Memory B cell (primary cell): ENCODE data around the gene GALE.
A peak's percentile ranks its signal among the peaks of the same experiment; 100 is the strongest.
"Not testable (repeated sequence)": the region's sequence is repeated elsewhere in the genome, so short reads cannot be mapped to it uniquely, and the experiment has no call there.

ENCODE experiments used
- ATAC-seq: fragments of 150-1000 bp; cut with Tn5 transposase; 2 replicates; pipeline ENCODE4 v1.10.0; 2021; ENCODE audit warnings: low read depth, mild to moderate bottlenecking, moderate library complexity
- DNase-seq, 2 donors: peaks; one replicate each; pipeline ENCODE4 v3.0.0; 2022; ENCODE audit warnings: low spot score in 2 of 2
- H3K27ac Mint-ChIP-seq: one replicate; pipeline ENCODE4 v1.8.0; 2022; ENCODE audit warnings: mild to moderate bottlenecking, moderate library complexity, mixed read lengths
- H3K27me3 Mint-ChIP-seq: one replicate; pipeline ENCODE4 v1.8.0; 2022; ENCODE audit warnings: mixed read lengths
- H3K36me3 Mint-ChIP-seq: one replicate; pipeline ENCODE4 v1.8.0; 2022; ENCODE audit warnings: mild to moderate bottlenecking, mixed read lengths
- H3K4me1 Mint-ChIP-seq: one replicate; pipeline ENCODE4 v1.8.0; 2022; ENCODE audit warnings: mixed read lengths
- H3K4me3 Mint-ChIP-seq: one replicate; pipeline ENCODE4 v1.8.0; 2022; ENCODE audit warnings: mild to moderate bottlenecking, moderate library complexity, mixed read lengths
- H3K9me3 Mint-ChIP-seq: one replicate; pipeline ENCODE4 v1.8.0; 2022; ENCODE audit warnings: mixed read lengths

GALE gene

DNA sequence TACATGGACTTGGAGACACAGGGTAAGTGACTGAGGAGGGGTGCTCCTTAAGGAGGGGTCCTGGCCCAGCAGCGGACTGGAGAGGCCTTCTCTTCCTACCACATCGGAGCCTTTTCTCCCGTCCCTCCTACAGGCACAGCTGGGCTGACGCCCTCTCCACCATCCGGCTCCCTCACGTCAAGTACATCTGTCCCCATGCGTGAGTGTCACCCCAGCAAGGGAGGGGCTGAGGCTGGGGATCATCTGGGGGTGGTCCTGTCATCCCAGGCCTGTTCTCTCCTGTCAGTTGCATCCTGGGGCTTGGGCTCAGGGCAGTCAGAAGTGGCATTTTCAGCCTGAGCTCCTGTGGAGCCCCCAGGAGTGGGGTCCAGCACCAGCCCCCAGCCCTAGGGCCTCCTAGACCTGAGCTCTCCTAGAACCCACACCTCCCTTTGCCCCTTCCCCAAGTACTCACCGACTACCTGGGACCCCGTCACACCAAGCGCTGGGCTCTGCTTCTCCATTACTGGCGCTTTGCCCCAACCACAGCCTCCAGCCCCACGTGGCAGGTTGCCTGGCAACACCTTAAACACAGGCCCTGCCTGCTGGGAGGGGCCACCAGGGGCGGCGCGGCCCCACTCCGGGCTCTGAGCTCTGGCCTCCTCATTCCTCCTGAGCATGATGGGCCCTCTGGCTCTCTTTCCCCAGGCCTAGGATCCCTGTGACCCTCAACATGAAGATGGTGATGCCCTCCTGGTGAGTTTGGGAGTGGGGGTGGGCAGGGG is 7.4 kb downstream of the GALE start:
- peak; percentile 50 for ATAC-seq
- peak overlapping the region; percentile 67 for H3K27ac Mint-ChIP-seq
- H3K36me3 Mint-ChIP-seq, result peaks cover 14% of the 10 kb centered on the region

DNA sequence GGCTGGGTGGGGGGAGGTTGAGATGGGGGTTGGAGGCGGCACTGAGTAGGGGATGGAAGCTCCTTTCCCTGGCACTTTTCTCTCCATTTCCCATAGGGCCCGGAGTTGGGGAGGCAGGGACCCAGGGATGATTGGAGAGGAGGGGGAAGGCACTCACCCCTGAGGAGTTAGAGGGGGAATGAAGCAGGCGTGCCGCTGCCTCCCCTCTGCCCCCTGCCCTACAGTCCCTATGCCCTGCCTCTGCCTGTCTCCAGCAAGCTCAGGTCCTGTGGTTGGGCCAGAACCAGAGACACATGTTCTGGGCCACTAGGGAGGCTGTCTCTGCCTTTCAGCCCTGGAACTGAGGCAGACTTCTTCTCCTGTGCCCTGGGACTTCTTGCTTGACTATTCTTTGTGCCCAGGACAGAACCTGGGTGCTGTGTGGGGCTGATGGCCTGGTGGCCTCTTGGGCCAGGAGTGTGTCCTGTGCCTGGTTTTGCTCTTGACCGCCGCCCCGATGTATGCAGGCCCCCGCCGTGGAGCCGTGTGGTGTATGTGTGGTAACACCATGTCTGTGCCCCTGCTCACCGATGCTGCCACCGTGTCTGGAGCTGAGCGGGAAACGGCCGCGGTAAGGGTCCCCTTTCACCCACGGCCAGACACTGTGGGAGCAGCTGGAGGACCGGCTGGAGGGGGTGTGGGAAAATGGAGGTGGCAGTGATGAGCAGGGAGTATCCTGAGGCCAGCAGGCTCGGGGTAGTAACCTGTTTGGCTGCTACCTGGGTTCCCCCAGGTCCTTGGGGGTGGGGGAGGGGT is 8.2 kb downstream of the GALE start:
- Mint-ChIP-seq H3K9me3 (no peaks in the 10 kb centered on the region), H3K4me3 (peak overlapping the region; percentile 97), H3K27ac (no peak overlapping the region), H3K27me3 (no peaks in the 10 kb centered on the region), H3K4me1 (peaks cover 19% of the 10 kb centered on the region), H3K36me3 (peaks cover 18% of the 10 kb centered on the region)
- ATAC-seq (peak; percentile 14), DNase-seq (peak in 1 of 2 donors; percentile 13)

More for the DNA sequence above, 7.4 kb downstream of the GALE start:
- Mint-ChIP-seq H3K27me3 (no peaks in the 10 kb centered on the region), H3K4me1 (peaks cover 19% of the 10 kb centered on the region), H3K4me3 (peak overlapping the region; percentile 11), H3K9me3 (no peaks in the 10 kb centered on the region)
- DNase-seq, result peak in 1 of 2 donors; percentile 19

DNA sequence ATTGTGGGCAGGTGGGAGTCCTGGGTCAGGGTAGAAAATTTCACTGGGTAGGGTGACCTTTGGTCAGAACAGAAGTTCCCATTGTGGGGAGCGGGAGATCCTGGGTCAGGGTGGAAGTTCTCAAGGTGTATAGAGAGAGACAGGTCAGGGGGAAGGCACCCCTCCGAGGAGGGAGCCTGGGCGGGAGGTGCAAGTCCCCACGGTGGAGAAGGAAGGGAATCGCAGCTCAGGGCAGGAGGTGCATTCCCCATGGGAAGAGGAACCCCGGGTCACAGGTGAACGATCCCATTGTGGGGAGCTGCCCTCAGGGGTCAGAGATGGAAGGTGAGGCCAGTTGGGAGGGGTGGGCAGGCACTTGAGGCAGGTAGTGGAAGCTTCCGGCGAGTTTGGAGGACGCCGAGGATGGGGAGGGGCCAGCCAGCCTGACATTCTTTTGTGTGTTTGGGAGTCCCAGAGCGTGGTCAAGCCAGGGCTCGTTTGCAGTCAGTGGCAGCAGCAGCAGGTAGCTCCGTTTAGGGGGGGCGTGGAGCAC is 9.0 kb downstream of the GALE start:
- H3K27me3 Mint-ChIP-seq, result no peaks in the 10 kb centered on the region
- ATAC-seq (peak; percentile 21), DNase-seq (peak in 1 of 2 donors; percentile 27)
- peak overlapping the region; percentile 97 for H3K4me3 Mint-ChIP-seq
- peak overlapping the region; percentile 94 for H3K27ac Mint-ChIP-seq
- no peaks in the 10 kb centered on the region for H3K9me3 Mint-ChIP-seq
- peaks cover 19% of the 10 kb centered on the region for H3K4me1 Mint-ChIP-seq
- H3K36me3 Mint-ChIP-seq, result peaks cover 20% of the 10 kb centered on the region

DNA sequence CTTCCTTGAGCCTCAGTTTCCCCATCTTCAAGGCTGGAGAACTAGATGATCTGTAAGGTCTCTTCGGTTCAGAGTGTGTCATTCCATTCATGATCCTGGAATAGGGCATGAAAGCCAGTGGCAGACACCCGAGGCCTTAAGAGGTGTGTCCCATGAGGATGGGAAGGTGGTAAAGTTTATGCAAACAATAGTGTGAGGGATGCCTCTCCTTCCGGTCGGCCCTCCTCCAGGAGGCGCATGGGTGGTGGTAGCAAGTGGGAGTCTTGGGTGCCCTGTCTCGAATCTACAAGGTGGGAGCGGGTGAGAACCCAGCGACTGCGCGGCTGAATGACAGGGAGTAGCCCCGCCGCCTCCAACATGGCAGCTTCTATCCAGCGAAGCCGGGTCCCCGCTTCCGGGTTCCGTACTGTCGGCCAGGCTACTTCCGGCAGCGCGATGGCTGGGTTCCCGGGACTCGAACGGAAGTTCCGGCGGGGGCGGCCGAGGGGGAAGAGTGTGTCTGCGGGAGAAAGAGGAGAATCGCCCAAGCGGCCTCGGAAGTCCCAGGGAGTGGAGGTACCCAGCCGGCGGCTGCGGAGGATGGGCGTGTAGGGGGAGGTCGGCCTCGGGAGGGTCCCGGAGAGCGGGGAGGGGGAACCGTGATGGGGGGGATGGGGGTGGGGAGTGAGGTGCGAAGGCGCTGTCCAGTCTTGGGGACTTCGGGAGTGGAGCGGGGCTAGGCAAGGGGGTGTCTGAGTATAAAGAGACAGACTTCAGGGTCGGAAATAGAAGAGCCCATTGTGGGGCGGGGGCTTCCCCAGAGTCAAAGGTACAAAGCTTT is 9.6 kb downstream of the GALE start, which contains the start of gene LYPLA2:
Gene LYPLA2 (plus strand): TSS at position 450 of the 820 bp plus-strand sequence. CDS start 1,538 bp downstream, outside the sequence.
- Mint-ChIP-seq H3K4me3 (peak within 1 kb of the TSS; percentile 97), H3K4me1 (peaks cover 19% of the 10 kb centered on the region), H3K27ac (peak within 1 kb of the TSS; percentile 94), H3K27me3 (no peaks in the 10 kb centered on the region), H3K36me3 (peaks cover 23% of the 10 kb centered on the region), H3K9me3 (no peaks in the 10 kb centered on the region)
- ATAC-seq, result peak; percentile 89
- DNase-seq, result peak; percentile 69 to 71

DNA sequence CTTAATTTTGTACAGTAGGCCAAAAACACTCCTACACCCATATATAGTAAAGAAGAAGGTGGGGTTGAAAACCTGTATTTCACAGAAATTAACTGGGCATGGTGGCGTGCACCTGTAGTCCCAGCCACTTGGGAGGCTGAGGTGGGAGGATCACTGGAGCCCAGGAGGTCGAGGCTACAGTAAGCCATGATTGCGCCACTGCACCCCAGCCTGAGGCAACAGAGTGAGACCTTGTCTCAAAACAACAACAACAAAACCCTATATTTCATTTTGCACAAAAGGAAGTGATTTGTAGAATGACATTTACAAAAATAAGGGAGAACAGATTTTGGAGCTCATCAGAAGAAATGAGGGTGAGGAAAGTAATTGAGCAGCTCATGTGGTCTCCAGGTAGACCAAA is 11.9 kb downstream of the GALE start:
- Mint-ChIP-seq H3K27ac (peak overlapping the region; percentile 46), H3K36me3 (peaks cover 28% of the 10 kb centered on the region), H3K27me3 (no peaks in the 10 kb centered on the region), H3K9me3 (no peaks in the 10 kb centered on the region), H3K4me3 (peak overlapping the region; percentile 24), H3K4me1 (peaks cover 19% of the 10 kb centered on the region)
- DNase-seq (no peak), ATAC-seq (no peak)

DNA sequence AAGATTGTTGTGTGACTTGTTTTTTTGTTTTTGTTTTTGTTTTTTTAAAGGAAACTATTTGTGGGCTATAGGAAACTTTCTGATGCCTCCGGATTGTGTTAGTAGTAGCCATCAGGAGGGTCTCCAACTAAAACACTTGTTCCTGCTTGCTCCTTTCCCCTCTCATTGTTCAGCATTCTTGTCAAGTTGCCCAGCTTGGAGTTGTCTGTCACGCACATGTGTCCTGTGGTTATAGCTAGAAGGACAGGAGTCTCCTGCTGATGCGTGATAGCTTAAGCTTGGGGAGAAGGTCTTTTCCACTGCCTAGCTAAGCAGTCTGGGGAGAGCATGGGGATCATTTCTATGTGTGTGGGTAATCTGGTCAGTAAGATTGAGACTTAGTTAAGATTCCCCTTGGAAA is 12.9 kb downstream of the GALE start:
- Mint-ChIP-seq H3K4me3 (no peak overlapping the region), H3K27me3 (no peaks in the 10 kb centered on the region), H3K27ac (no peak overlapping the region), H3K36me3 (peaks cover 23% of the 10 kb centered on the region), H3K4me1 (peaks cover 19% of the 10 kb centered on the region), H3K9me3 (no peaks in the 10 kb centered on the region)
- ATAC-seq, result no peak
- DNase-seq, result no peak

DNA sequence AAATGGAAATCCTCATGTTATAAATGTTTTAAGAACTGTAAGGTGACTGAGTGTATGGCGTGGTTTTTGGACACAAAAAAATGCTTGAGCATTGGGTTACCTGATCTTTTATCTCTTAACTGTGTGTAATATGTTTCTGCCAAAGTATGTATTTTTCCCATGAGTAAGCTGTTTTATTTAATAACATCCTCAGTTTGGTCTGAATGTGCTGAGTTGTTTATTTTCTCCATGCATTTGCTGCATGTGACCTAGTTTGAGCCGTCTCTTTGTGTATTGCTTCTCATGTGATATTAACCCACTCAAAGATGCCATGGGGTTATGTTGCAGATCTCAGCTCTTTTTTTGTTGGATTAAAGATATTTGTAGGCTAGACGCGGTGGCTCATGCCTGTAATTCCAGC is 15.7 kb downstream of the GALE start:
- no peak for ATAC-seq

DNA sequence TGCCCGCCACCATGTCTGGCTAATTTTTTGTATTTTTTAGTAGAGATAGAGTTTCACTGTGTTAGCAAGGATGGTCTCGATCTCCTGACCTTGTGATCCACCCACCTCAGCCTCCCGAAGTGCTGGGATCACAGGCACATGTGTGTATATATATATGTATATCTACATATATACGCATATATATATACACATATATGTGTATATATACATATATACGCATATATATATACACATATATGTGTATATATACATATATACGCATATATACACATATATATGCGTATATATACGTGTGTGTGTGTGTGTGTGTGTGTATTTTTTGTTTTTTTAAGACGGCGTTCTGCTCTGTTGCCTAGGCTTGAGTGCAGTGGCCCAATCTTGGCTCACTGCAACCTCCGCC is 17.4 kb downstream of the GALE start:
- ATAC-seq, H3K27ac Mint-ChIP-seq, H3K27me3 Mint-ChIP-seq, H3K4me3 Mint-ChIP-seq, DNase-seq, H3K9me3 Mint-ChIP-seq: not testable (repeated sequence)
- Mint-ChIP-seq H3K36me3 (peaks cover 25% of the 10 kb centered on the region), H3K4me1 (peaks cover 15% of the 10 kb centered on the region)

More for the DNA sequence above, 15.7 kb downstream of the GALE start:
- Mint-ChIP-seq H3K27ac (no peak overlapping the region), H3K27me3 (no peaks in the 10 kb centered on the region), H3K9me3 (no peaks in the 10 kb centered on the region), H3K36me3 (peaks cover 27% of the 10 kb centered on the region), H3K4me3 (no peak overlapping the region), H3K4me1 (peaks cover 7% of the 10 kb centered on the region)
- no peak for DNase-seq

DNA sequence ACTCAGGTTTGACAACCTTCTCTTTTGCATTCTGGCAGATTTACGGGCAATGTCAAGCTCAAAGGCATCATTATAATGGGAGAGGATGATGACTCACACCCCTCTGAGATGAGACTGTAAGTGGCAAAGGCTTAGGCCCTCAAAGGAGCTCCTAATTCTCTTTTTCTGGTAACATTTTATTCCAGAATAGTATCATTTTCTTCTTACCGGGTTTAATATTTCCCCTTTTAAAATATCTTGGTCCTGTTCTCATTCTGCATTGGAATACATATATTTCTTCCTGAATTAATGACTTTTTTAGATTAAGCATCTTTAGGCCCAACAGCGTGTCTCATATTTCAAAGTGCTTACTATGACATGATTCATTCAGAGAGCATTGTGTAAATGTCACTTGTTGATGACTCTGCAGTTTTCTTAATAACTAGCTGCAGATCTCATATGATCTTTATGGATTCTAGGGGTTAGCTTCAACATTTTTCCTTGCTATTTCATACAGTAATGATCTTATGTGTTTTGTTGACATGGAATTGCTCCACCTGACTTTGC is 20.7 kb downstream of the GALE start:
- H3K27me3 Mint-ChIP-seq, result no peaks in the 10 kb centered on the region
- H3K4me1 Mint-ChIP-seq, result peaks cover 15% of the 10 kb centered on the region
- peak overlapping the region; percentile 93 for H3K4me3 Mint-ChIP-seq
- peaks cover 7% of the 10 kb centered on the region for H3K36me3 Mint-ChIP-seq
- H3K9me3 Mint-ChIP-seq, result no peaks in the 10 kb centered on the region
- DNase-seq (no peak), ATAC-seq (no peak)
- no peak overlapping the region for H3K27ac Mint-ChIP-seq

DNA sequence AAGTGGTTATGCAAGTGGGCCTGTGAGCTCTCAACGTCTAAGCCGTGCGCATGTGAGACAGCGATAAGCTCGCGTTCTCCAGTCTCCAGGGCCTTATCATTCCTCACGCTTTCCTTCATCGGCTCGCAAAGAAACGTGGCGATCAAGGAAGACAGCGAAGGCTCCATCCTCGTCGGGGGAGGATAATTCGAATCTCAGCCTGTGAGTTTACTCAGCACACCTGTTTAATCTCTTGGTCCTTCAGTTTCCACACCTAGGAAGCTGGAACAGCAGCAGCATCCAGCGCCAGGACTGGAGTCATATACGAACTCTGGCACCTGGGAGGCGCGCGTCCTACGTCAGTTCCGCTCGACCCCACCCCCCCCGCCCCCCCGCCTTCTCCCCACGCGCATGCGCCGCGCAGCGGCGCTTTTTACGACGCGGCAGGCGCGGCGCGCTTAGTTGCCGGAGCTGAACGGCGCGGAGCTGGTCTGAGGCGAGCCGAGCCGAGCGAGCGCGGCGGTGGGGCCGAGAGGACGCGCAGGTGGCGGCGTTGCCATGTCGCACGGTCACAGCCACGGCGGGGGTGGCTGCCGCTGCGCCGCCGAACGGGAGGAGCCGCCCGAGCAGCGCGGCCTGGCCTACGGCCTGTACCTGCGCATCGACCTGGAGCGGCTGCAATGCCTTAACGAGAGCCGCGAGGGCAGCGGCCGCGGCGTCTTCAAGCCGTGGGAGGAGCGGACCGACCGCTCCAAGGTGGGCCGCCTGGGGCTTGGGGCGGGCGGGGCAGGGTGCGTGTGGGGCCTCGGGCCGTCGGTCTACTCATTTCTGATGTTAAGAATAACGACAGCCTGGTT is 22.4 kb downstream of the GALE start, which contains the start of gene PITHD1:
Gene PITHD1 (plus strand): TSS at position 440 of the 836 bp plus-strand sequence. CDS start 98 bp downstream, at position 538.
- H3K4me1 Mint-ChIP-seq, result peaks cover 15% of the 10 kb centered on the region
- H3K27ac Mint-ChIP-seq, result peak within 1 kb of the TSS; percentile 96
- no peaks in the 10 kb centered on the region for H3K27me3 Mint-ChIP-seq
- peaks cover 4% of the 10 kb centered on the region for H3K36me3 Mint-ChIP-seq
- H3K4me3 Mint-ChIP-seq, result peak within 1 kb of the TSS; percentile 93
- DNase-seq (peak; percentile 77 to 79), ATAC-seq (peak; percentile 87)
- no peaks in the 10 kb centered on the region for H3K9me3 Mint-ChIP-seq

DNA sequence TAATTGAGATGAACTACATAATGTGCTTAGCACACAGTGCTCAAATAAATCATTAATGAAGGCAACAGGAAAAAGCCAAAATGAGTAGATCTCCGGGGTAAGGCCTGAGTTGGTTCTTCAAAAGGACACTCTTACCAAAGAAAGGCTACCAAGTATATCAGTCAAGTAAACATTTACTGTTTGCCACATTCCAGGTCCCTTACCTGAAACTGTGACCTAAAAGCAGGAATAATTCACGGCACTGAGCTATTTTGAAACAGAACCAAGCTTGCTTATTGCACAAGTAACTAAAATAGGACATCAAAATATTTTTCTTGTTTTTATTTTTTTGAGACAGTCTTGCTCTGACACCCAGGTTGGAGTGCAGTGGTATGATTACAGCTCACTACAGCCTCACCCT is 24.3 kb downstream of the GALE start:
- no peak for ATAC-seq
- H3K27ac Mint-ChIP-seq, result no peak overlapping the region

DNA sequence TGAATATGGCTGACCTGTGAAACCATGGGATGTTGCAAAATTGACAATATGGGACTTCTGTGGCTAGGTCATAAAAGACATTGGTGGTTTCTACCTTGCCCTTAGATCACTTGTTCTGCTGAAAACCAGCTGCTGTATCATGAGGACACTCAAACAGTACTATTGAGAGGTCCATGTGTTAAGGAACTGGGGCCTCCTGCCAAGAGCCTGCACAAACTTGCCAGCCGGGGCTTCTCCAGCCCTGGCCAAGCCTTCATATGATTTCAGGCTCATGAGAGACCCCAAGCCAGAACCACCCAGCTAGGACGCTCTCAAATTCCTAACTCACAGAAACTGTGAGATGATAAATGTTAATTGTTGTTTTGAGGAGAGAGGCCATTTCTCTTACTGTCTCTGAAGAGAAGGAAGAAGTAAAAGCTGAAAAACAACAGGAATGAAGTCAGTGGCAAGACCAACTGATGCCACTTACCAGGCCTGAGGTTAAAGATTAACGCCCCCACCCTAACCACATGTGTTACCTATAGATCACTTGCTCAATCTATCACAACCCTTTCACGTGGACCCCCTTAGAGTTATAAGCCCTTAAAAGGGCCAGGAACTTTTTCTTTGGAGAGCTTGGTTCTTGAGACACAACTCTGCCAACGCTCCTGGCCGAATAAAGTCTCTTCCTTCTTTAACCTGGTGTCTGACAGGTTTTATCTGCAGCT is 26.2 kb downstream of the GALE start:
- no peaks in the 10 kb centered on the region for H3K36me3 Mint-ChIP-seq
- peaks cover 7% of the 10 kb centered on the region for H3K4me1 Mint-ChIP-seq
- DNase-seq (no peak), ATAC-seq (no peak)
- no peaks in the 10 kb centered on the region for H3K9me3 Mint-ChIP-seq
- H3K4me3 Mint-ChIP-seq, result no peak overlapping the region
- H3K27ac Mint-ChIP-seq, result no peak overlapping the region
- no peaks in the 10 kb centered on the region for H3K27me3 Mint-ChIP-seq

More for the DNA sequence above, 24.3 kb downstream of the GALE start:
- DNase-seq, result no peak
- Mint-ChIP-seq H3K36me3 (peaks cover 2% of the 10 kb centered on the region), H3K4me1 (peaks cover 15% of the 10 kb centered on the region), H3K9me3 (no peaks in the 10 kb centered on the region), H3K4me3 (no peak overlapping the region), H3K27me3 (no peaks in the 10 kb centered on the region)
